Measurements from ENCODE around the gene PLGRKT. TPM values are rescaled to one million over a fixed set of nuclear protein-coding genes. Genes with fewer than 3 reads are reported as not detected.

The PLGRKT gene
- total and polyA plus RNA-seq, 4 donors: 4.1 to 11.3 (median 7.2) TPM

- DNase-seq (ENCODE audit: low spot score): no peak
- WGBS: 96% methylated on average over 2 of the region's 2 CpGs
Measured at GRCh38 chr9:5441043-5441442, 3.3 kb upstream of the PLGRKT start.

More at GRCh38 chr9:5441043-5441442, 3.3 kb upstream of the PLGRKT start:
- Histone ChIP-seq H3K9me3 (ENCODE audit: control insufficient read depth in 4 of 4, low read length in 3 of 4) (no peaks in the 10 kb centered on the region), H3K9ac (ENCODE audit: low read depth in 1 of 2, low read length in 2 of 2) (no peak overlapping the region), H3K27ac (ENCODE audit: low read depth in 1 of 2, low read length in 2 of 2) (no peak overlapping the region), H3K4me3 (ENCODE audit: low read depth in 1 of 3, low read length in 3 of 3) (no peak overlapping the region), H3K27me3 (ENCODE audit: control insufficient read depth in 4 of 4, insufficient read depth in 4 of 4, low read length in 3 of 4) (no peaks in the 10 kb centered on the region), H3K4me1 (ENCODE audit: control insufficient read depth in 4 of 4, insufficient read depth in 4 of 4, low read length in 3 of 4) (peaks cover 4 to 16% (median 9%) of the 10 kb centered on the region in 4 donors), H3K36me3 (ENCODE audit: control insufficient read depth in 4 of 4, insufficient read depth in 3 of 4, low read depth in 1 of 4, low read length in 3 of 4) (no peaks in the 10 kb centered on the region)
- TF ChIP-seq TAF1 (conservative IDR thresholded peaks at IDR 0.05) (no peak), EGR1 (IDR thresholded peaks at IDR 0.05; ENCODE audit: low read depth in 2 of 2) (no peak), RXRA (IDR thresholded peaks at IDR 0.05) (no peak), ATF3 (IDR thresholded peaks at IDR 0.05) (no peak), ZBTB33 (IDR thresholded peaks at IDR 0.05) (no peak), YY1 (IDR thresholded peaks at IDR 0.05) (no peak), HNF4G (IDR thresholded peaks at IDR 0.05) (no peak), FOXA2 (IDR thresholded peaks at IDR 0.05) (no peak), NR2F2 (IDR thresholded peaks at IDR 0.05) (no peak), SP1 (IDR thresholded peaks at IDR 0.05) (no peak), REST (IDR thresholded peaks at IDR 0.05) (no peak), GABPA (IDR thresholded peaks at IDR 0.05 in 1 of 2, conservative IDR thresholded peaks at IDR 0.05 in 1 of 2) (no peak), RAD21 (IDR thresholded peaks at IDR 0.05) (no peak), JUND (IDR thresholded peaks at IDR 0.05) (no peak), HNF4A (conservative IDR thresholded peaks at IDR 0.05) (no peak)
- TF ChIP-seq, protein P1, sequence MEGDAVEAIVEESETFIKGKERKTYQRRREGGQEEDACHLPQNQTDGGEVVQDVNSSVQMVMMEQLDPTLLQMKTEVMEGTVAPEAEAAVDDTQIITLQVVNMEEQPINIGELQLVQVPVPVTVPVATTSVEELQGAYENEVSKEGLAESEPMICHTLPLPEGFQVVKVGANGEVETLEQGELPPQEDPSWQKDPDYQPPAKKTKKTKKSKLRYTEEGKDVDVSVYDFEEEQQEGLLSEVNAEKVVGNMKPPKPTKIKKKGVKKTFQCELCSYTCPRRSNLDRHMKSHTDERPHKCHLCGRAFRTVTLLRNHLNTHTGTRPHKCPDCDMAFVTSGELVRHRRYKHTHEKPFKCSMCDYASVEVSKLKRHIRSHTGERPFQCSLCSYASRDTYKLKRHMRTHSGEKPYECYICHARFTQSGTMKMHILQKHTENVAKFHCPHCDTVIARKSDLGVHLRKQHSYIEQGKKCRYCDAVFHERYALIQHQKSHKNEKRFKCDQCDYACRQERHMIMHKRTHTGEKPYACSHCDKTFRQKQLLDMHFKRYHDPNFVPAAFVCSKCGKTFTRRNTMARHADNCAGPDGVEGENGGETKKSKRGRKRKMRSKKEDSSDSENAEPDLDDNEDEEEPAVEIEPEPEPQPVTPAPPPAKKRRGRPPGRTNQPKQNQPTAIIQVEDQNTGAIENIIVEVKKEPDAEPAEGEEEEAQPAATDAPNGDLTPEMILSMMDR (IDR thresholded peaks at IDR 0.05; ENCODE audit: low read depth, low read length, missing input control): no peak
- TF ChIP-seq, protein P2, sequence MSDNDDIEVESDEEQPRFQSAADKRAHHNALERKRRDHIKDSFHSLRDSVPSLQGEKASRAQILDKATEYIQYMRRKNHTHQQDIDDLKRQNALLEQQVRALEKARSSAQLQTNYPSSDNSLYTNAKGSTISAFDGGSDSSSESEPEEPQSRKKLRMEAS (IDR thresholded peaks at IDR 0.05): no peak
